GM19351 (cell line): ENCODE measurements around the gene POF1B.
"Not testable (repeated sequence)": the region's sequence is repeated elsewhere in the genome, so short reads cannot be mapped to it uniquely, and the experiment has no call there.

Experiments used
- ATAC-seq: cut with Tn5 transposase; IDR thresholded peaks from one replicate; pipeline ENCODE4 v1.9.1; 2021; ENCODE audit warnings: mild to moderate bottlenecking, moderate library complexity; ENCODE audit not compliant: unreplicated experiment

The POF1B gene

GRCh38 chrX:85379174-85379907 is at the start of gene POF1B:
TSS of gene POF1B (minus strand) at chrX:85379665. CDS start at chrX:85379454, 211 bp downstream.
- ATAC-seq = no peak

- ATAC-seq = no peak
Measured at GRCh38 chrX:85429066-85429465, 49.6 kb upstream of the POF1B start.

GRCh38 chrX:85419293-85419692 is 39.8 kb upstream of the POF1B start:
- no peak for ATAC-seq

- no peak for ATAC-seq
Measured at GRCh38 chrX:85391878-85392238, 12.4 kb upstream of the POF1B start.

GRCh38 chrX:85391185-85391877 is 11.9 kb upstream of the POF1B start:
- no peak for ATAC-seq

- ATAC-seq = no peak
Measured at GRCh38 chrX:85381602-85382001, 2.1 kb upstream of the POF1B start.

- no peak for ATAC-seq
Measured at GRCh38 chrX:85378461-85378860, 1.0 kb downstream of the POF1B start.

- no peak for ATAC-seq
Measured at GRCh38 chrX:85375333-85375738, 4.1 kb downstream of the POF1B start.

- ATAC-seq = no peak
Measured at GRCh38 chrX:85365370-85365995, 14.0 kb downstream of the POF1B start.

GRCh38 chrX:85359051-85359450 is 20.4 kb downstream of the POF1B start:
- ATAC-seq = no peak

GRCh38 chrX:85345523-85345922 is 33.9 kb downstream of the POF1B start:
- ATAC-seq = no peak

GRCh38 chrX:85327060-85327333 is 52.5 kb downstream of the POF1B start:
- no peak for ATAC-seq

- no peak for ATAC-seq
Measured at GRCh38 chrX:85326234-85327059, 53.0 kb downstream of the POF1B start.

GRCh38 chrX:85311348-85311747 is 68.1 kb downstream of the POF1B start:
- ATAC-seq = not testable (repeated sequence)

- ATAC-seq = peak; percentile 67
Measured at GRCh38 chrX:85309717-85310116, 69.7 kb downstream of the POF1B start.

- peak; percentile 89 for ATAC-seq
Measured at GRCh38 chrX:85303544-85303943, 75.9 kb downstream of the POF1B start.

GRCh38 chrX:85288992-85289723 is 90.3 kb downstream of the POF1B start:
- ATAC-seq = no peak

GRCh38 chrX:85285286-85285685 is 94.2 kb downstream of the POF1B start:
- not testable (repeated sequence) for ATAC-seq

GRCh38 chrX:85244450-85245211 is 134.8 kb downstream of the POF1B start:
- ATAC-seq = no peak
